Stimulated activated CD4-positive, alpha-beta T cell treated with anti-CD3 and anti-CD28 coated beads, TNF-alpha, amount 100 ng/mL, for 1 hour (primary cell): ENCODE measurements around the gene EEA1.
"Not testable (repeated sequence)": the region's sequence is repeated elsewhere in the genome, so short reads cannot be mapped to it uniquely, and the experiment has no call there.

Experiments
- DNase-seq, 3 donors: peaks; one replicate each; pipeline ENCODE4 v3.0.0-alpha.2; 2020; ENCODE audit warnings: low read depth in 3 of 3, low spot score in 1 of 3

EEA1 gene

GRCh38 chr12:92810370-92810769, 118.7 kb downstream of the EEA1 start:
- DNase-seq, result no peak

GRCh38 chr12:92803903-92804302, 125.2 kb downstream of the EEA1 start:
- DNase-seq, result no peak

- DNase-seq, result no peak
Measured at GRCh38 chr12:92802906-92803305, 126.2 kb downstream of the EEA1 start.

GRCh38 chr12:92796650-92797049, 132.4 kb downstream of the EEA1 start:
- no peak for DNase-seq

GRCh38 chr12:92794814-92795213, 134.3 kb downstream of the EEA1 start:
- DNase-seq, result no peak

- DNase-seq, result not testable (repeated sequence)
Measured at GRCh38 chr12:92794356-92794755, 134.7 kb downstream of the EEA1 start.

GRCh38 chr12:92786045-92786444, 143.1 kb downstream of the EEA1 start:
- DNase-seq, result no peak

- DNase-seq, result no peak
Measured at GRCh38 chr12:92785563-92785950, 143.5 kb downstream of the EEA1 start.

- DNase-seq, result no peak
Measured at GRCh38 chr12:92784797-92785562, 144.1 kb downstream of the EEA1 start.

GRCh38 chr12:92784356-92784755, 144.7 kb downstream of the EEA1 start:
- DNase-seq, result no peak

GRCh38 chr12:92779902-92780301, 149.2 kb downstream of the EEA1 start:
- no peak for DNase-seq

- DNase-seq, result no peak
Measured at GRCh38 chr12:92778525-92778924, 150.6 kb downstream of the EEA1 start.

GRCh38 chr12:92775416-92775815, 153.7 kb downstream of the EEA1 start:
- DNase-seq, result no peak

- DNase-seq, result no peak
Measured at GRCh38 chr12:92771001-92771400, 158.1 kb downstream of the EEA1 start.

- DNase-seq, result no peak
Measured at GRCh38 chr12:92769124-92769901, 159.8 kb downstream of the EEA1 start.

GRCh38 chr12:92765871-92766270, 163.2 kb downstream of the EEA1 start:
- no peak for DNase-seq

- DNase-seq, result no peak
Measured at GRCh38 chr12:92764831-92765230, 164.3 kb downstream of the EEA1 start.

GRCh38 chr12:92762773-92763172, 166.3 kb downstream of the EEA1 start:
- DNase-seq, result no peak

GRCh38 chr12:92759634-92760268, 169.3 kb downstream of the EEA1 start:
- no peak for DNase-seq

- DNase-seq, result no peak
Measured at GRCh38 chr12:92757597-92758121, 171.4 kb downstream of the EEA1 start.

- DNase-seq, result no peak
Measured at GRCh38 chr12:92756898-92757596, 172.0 kb downstream of the EEA1 start.
